Kidney epithelial cell (primary cell): ENCODE measurements around the gene KCNG2. TPM values are rescaled to one million over a fixed set of nuclear protein-coding genes. Genes with fewer than 3 reads are reported as not detected.
"Not testable (repeated sequence)": the region's sequence is repeated elsewhere in the genome, so short reads cannot be mapped to it uniquely, and the experiment has no call there.

Source experiments
- DNase-seq: peaks from one replicate; pipeline ENCODE4 v3.0.0-alpha.2; 2010; ENCODE audit warnings: low read depth
- H3K27me3 ChIP-seq: 2 replicates; pipeline ENCODE4 v1.6.0; 2011; ENCODE audit warnings: low read length; ENCODE audit not compliant: control insufficient read depth, insufficient read depth
- H3K36me3 ChIP-seq: 2 replicates; pipeline ENCODE4 v1.5.1; 2011; ENCODE audit warnings: low read length; ENCODE audit not compliant: control insufficient read depth, insufficient read depth
- H3K4me3 ChIP-seq: 2 replicates; pipeline ENCODE4 v1.5.1; 2011; ENCODE audit warnings: low read depth, mild to moderate bottlenecking, control low read depth, low read length
- CTCF ChIP-seq: IDR thresholded peaks from 2 replicates; pipeline ENCODE4 v1.5.1; 2011; ENCODE audit warnings: mild to moderate bottlenecking, moderate library complexity, low read length, control low read depth, inconsistent platforms; ENCODE audit not compliant: insufficient read depth, poor library complexity, severe bottlenecking
- total RNA-seq: library from RNA; depleted of rRNA; stranded (reverse); fragments of >200 nt; gene quantifications from 2 replicates; pipeline ENCODE4 v1.2.3, GENCODE V29; 2015

Gene KCNG2
- not detected in 2 replicates for total RNA-seq

- no peak for DNase-seq
Observed at GRCh38 chr18:79797518-79798345, at the start of gene KCNG2. TSS of gene KCNG2 (plus strand) at chr18:79797938. CDS start at chr18:79863668, 65,730 bp downstream.

GRCh38 chr18:79748321-79749180, 49.2 kb upstream of the KCNG2 start:
- no peak for TF ChIP-seq CTCF
- H3K4me3 ChIP-seq, result no peak overlapping the region
- no peaks in the 10 kb centered on the region for H3K27me3 ChIP-seq
- no peak for DNase-seq
- H3K36me3 ChIP-seq, result no peaks in the 10 kb centered on the region

More at GRCh38 chr18:79797518-79798345, at the start of gene KCNG2:
- Histone ChIP-seq H3K27me3 (peaks cover 51% of the 10 kb centered on the region), H3K36me3 (no peaks in the 10 kb centered on the region), H3K4me3 (no peak within 1 kb of the TSS)
- no peak for TF ChIP-seq CTCF

GRCh38 chr18:79749251-79750191, 48.2 kb upstream of the KCNG2 start:
- Histone ChIP-seq H3K4me3 (no peak overlapping the region), H3K27me3 (no peaks in the 10 kb centered on the region), H3K36me3 (no peaks in the 10 kb centered on the region)
- TF ChIP-seq CTCF, result no peak
- DNase-seq, result no peak

- no peak for DNase-seq
- TF ChIP-seq CTCF, result no peak
- H3K4me3 ChIP-seq, result no peak overlapping the region
- no peaks in the 10 kb centered on the region for H3K36me3 ChIP-seq
- no peaks in the 10 kb centered on the region for H3K27me3 ChIP-seq
Observed at GRCh38 chr18:79750980-79751571, 46.7 kb upstream of the KCNG2 start.

- not testable (repeated sequence) for H3K27me3 ChIP-seq, H3K36me3 ChIP-seq, H3K4me3 ChIP-seq, DNase-seq
Observed at GRCh38 chr18:79751918-79752578, 45.7 kb upstream of the KCNG2 start.

GRCh38 chr18:79752946-79753345, 44.8 kb upstream of the KCNG2 start:
- not testable (repeated sequence) for H3K36me3 ChIP-seq, DNase-seq, H3K27me3 ChIP-seq, H3K4me3 ChIP-seq
